Adrenal gland (tissue), 5 donors: ENCODE data around the gene POLE.

ENCODE experiments used
- CTCF ChIP-seq, 6 experiments: fragments of 450-650 bp in 4 of 6; fragments of 200-600 bp in 2 of 6; sonication (generic) in 1 of 6; IDR thresholded peaks; 1 replicate in 5 of 6; 2 replicates in 1 of 6; pipeline versions ENCODE4 v1.5.1 to v1.8.0; 2016 to 2021; ENCODE audit warnings: antibody characterized with exemption in 6 of 6, mild to moderate bottlenecking in 2 of 6, moderate library complexity in 1 of 6
- POLR2A ChIP-seq, 2 donors: fragments of 450-650 bp; IDR thresholded peaks; one replicate each; pipeline ENCODE4 v1.6.1; 2017; ENCODE audit warnings: antibody characterized with exemption in 2 of 2, mild to moderate bottlenecking in 2 of 2, moderate library complexity in 1 of 2
- donor health status: DM: no; HTN: no; CAD: no.

- no peak for TF ChIP-seq CTCF (IDR thresholded peaks at IDR 0.05)
- TF ChIP-seq POLR2A (IDR thresholded peaks at IDR 0.05), result no peak
Observed at GRCh38 chr12:132617822-132618682, 69.1 kb downstream of the POLE start.
